ENCODE results near the gene ABCG5.

DNA sequence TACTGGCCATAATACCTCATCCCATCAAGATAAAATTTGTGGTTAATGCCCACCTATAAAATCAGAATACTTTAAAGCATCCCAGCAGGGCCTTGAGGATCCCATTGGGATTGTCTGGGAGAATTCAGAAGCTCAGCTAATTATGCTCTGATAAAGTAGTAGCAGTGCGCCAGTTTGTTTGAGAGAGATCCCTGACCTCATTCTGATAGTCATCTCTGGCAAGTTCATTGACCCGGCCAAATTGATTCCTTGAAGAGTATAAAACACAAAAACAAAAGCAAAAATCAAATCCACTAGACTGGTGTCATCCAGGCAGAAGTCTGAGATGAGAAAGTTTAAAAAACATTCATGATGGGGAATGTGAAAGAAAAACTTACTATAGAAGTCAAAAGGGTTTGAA, 14.1 kb downstream of the ABCG5 start:
- TF ChIP-seq, protein P1, sequence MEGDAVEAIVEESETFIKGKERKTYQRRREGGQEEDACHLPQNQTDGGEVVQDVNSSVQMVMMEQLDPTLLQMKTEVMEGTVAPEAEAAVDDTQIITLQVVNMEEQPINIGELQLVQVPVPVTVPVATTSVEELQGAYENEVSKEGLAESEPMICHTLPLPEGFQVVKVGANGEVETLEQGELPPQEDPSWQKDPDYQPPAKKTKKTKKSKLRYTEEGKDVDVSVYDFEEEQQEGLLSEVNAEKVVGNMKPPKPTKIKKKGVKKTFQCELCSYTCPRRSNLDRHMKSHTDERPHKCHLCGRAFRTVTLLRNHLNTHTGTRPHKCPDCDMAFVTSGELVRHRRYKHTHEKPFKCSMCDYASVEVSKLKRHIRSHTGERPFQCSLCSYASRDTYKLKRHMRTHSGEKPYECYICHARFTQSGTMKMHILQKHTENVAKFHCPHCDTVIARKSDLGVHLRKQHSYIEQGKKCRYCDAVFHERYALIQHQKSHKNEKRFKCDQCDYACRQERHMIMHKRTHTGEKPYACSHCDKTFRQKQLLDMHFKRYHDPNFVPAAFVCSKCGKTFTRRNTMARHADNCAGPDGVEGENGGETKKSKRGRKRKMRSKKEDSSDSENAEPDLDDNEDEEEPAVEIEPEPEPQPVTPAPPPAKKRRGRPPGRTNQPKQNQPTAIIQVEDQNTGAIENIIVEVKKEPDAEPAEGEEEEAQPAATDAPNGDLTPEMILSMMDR (IDR thresholded peaks at IDR 0.05), result no peak
- no peak for TF ChIP-seq POLR2A (IDR thresholded peaks at IDR 0.05)

Measured in adrenal gland (tissue), 5 donors.